DMS53 treated with DMSO at 0.1 percent for 48 hours (cell line): ENCODE measurements around the gene SLC37A3.

ENCODE experiments used
- DNase-seq: peaks from one replicate; lab custom pipeline; 2025; ENCODE audit not compliant: unreplicated experiment; lab: John Stamatoyannopoulos, UW

The SLC37A3 gene

GRCh38 chr7:140402178-140402835 lies 4.0 kb upstream of the SLC37A3 start:
- no peak for DNase-seq

DNA sequence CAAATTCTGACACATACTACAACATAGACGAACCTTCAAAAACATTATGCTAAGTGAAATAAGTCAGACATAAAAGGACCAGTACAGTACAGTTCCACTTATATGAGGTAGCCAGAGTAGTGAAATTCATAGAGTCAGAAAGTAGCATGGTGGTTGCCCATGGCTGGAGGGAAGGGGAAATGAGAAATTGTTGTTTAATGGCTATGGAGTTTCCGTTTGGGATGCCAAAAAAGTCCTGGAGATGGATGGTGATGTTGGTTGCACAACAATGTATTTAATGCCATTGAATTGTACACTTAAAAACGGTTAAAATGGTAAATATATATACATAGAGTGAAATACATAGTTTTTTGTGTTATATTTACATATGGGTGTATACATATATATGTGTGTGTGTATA lies 2.1 kb upstream of the SLC37A3 start:
- no peak for DNase-seq

GRCh38 chr7:140398821-140399220 lies 491 bp upstream of the SLC37A3 start:
- DNase-seq, result no peak

- no peak for DNase-seq
Measured at GRCh38 chr7:140393756-140394306, 4.5 kb downstream of the SLC37A3 start.

DNA sequence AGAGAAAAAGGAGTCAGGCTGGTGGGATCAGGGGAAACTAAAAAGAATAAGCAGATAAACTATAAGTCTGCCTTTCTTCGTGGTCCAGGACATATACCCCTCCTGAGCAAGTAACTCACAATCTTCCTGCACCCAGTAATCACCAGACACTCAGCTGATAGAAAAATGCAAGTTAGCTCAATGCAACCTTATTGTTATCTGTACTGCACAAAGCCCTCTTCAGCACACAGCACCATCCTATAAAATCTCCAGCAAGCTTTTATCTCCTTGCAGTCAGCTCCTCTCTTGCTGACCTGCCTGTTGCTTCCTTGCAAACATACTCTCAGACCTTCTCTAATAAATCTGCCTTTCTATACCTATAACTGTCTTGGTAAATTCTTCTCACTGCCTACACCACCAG lies 6.7 kb downstream of the SLC37A3 start:
- DNase-seq, result no peak

DNA sequence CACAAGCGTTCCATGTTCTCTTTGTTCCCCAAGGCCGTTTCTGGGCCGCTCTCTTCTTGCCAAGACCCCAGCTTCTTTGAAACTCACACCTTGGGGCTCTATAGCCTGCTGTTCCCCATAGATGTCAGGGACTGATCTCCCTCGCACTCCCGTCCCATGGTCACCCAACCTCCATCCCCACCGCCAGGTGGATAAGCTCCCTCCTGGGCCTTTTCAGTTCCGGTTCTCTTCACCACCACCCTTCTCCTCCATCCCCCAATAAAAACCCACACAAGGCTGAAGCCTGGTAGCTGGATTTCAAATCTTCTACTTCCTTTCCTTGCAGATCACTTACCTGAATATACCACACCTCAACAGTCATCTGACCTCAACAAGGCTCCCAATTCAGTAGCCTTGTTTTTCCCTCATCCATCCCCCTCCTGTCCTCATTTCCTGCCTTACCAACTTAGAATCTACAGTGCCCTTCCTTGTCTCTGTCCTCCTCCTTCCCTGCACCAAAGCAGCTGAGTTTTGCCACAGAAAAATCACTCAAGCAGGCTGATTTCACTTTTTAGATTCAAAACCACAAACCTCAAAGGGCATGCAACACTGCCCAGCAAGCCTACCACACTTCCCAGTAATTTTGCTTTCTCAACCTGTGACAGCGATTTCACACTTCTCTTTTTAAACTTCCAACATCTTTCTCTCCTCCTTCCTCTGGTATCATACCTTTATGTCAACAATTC lies 7.7 kb downstream of the SLC37A3 start:
- no peak for DNase-seq

- DNase-seq, result no peak
Measured at GRCh38 chr7:140390034-140390433, 8.3 kb downstream of the SLC37A3 start.

GRCh38 chr7:140389445-140389844 lies 8.9 kb downstream of the SLC37A3 start:
- no peak for DNase-seq

DNA sequence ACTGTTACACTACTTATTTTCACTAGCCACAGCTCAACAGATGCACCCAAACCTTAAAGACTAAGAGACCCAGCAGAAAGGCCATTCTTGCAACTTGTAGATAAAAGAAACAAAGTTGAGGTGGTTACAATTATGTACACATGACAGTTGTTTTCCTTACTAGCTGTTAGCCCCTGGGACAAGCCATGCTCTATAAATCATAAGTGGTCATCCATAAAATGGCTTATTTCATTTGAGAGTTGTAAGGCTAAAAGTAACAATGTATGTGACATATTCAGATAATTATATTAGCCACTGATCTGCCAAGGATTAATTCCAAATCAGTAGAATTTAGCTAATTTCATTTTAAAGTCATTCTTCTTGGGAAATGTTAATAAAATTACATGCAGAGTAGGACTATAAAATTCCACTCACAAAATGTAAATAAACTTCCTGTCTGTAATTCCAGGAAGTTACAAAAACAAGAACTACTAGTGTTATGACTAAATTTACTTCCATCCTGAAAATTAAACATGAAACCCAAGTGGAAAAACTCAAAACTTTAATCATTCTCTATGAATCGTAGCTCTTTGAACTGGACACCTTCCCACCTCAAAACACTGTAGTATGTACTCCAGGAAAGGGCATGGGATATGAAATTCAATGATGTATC lies 13.3 kb downstream of the SLC37A3 start:
- DNase-seq, result no peak

DNA sequence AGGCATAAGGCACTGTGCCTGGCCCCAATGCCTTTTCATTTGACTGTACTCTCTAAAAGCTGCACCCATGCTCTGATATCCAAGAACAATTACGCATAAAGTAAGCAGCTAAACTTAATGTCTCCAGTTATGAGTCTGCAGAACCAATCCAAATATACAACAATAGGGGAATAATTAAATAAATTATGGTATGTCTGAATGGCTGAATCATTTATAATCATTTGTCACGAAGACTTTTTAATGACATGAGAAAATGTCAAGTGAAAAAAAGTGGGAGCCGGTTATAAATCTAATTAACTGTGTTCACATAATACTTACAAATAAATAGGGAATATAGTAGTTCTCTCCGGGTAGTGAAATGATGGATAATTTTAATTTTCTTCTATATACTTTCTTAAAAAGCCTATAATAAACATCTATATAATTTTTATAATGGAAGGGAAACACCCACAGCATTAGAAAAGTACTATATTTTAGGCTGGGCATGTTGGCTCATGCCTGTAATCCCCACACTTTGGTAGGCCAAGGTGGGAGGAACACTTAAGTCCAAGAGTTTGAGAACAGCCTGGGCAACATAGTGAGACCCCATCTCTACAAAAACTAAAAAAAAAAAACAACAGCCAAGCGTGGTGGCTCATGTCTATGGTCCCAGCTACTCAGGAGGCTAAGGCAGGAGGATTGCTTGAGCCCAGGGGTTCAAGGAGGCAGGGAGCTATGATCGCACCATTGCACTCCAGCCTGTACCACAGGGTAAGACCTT lies 14.2 kb downstream of the SLC37A3 start:
- DNase-seq, result no peak

GRCh38 chr7:140375892-140376730 lies 22.2 kb downstream of the SLC37A3 start:
- DNase-seq, result no peak

DNA sequence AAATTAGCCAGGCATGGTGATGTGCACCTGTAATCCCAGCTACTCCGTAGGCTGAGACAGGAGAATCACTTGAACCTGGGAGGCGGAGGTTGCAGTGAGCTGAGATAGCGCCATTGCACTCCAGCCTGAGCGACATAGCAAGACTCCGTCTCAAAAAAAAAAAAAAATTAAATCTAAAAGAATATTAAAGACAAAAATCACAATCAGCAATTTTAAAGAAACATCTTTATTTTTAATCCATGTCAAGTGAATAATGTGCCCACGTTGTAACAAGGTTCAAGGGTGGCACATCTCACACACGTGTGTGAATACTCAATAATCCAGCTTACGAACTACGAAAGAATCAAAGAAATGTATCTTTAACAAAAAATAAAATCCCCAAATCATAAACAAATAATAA lies 23.0 kb downstream of the SLC37A3 start:
- no peak for DNase-seq

GRCh38 chr7:140369294-140369693 lies 29.0 kb downstream of the SLC37A3 start:
- no peak for DNase-seq

DNA sequence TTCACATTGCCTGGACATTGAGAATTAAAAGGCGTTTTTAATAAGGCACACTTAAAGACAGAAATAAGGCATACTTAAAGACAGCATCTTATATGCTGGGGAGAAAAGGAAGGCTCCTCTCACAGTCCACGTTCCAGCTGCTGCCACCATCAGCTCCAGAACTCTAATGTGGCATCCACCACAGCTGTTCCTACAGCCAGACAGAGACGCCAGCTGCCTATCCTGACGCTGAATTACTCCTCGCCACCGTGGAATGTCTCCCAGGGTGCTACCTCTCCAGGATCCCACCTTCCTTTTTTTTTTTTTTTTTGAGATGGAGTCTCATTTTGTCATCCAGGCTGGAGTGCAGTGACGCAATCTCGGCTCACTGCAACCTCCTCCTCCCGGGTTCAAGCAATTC lies 30.8 kb downstream of the SLC37A3 start:
- no peak for DNase-seq

DNA sequence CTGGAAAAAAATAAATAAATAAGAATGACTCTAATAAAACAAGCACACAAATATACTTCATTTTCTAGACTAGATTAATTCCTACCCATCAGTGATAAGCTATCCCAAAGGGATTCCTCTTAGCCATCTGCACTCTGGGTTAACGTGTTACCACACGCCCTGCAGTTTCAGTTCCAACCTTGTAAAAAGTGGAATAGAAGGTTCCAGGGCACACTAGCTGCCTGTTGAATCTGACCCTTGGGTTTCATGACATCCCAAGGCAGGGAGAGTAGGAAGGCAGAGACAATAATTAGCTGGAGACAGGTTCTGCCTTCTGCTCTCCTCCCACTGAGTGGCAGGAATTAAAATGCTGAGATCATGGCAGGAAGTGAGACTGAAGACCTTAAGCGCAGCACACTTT lies 33.5 kb downstream of the SLC37A3 start:
- DNase-seq, result no peak

DNA sequence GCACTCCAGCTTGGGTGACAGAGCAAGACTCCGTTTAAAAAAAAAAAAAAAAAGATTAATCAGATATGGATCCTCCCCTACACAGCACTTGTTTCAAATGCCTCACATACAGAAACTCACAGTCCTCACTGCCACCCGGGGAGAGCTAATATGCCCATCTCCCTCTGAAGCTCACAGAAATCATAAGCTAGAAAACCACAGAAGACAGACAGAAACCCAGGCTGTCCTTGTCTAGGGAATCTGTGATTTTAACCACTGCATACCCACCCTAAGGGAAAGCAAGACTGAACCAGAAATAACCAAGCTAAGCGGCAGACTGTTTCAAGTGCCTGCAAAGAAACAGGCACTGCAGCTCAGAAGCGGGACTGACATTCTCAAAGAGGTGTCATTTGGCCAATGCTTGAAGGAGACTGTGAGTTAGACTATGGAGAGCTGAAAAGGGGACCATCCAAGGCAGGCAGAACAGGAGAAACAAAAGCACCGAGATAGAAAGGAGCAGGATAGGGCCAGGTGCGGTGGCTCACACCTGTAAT lies 37.6 kb downstream of the SLC37A3 start:
- no peak for DNase-seq

GRCh38 chr7:140358412-140359051 lies 39.8 kb downstream of the SLC37A3 start:
- no peak for DNase-seq

DNA sequence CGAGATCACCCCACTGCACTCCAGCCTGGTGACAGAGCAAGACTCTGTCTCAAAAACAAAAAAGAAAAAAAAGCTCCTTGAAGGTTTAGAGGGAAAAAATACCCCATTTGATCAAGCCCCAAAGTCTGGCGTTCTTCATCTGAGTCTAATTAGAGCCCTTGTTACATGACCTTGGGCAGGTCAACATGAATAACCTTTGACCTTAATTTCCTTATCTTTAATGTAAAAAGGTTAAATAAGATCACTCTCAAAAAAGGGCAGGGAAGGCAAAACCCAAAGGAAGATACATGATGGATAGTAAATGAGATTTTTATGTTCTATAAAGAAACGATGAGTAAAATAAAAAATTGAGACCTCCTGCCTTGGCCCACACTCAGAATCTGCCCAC lies 40.3 kb downstream of the SLC37A3 start:
- no peak for DNase-seq

GRCh38 chr7:140350056-140350455 lies 48.3 kb downstream of the SLC37A3 start:
- DNase-seq, result no peak
